ENCODE data around the gene FDXACB1. TPM values are rescaled to one million over a fixed set of nuclear protein-coding genes. Genes with fewer than 3 reads are reported as not detected.

The FDXACB1 gene
- total RNA-seq, 1 experiment from 2014 or later, result 2.5 TPM

GRCh38 chr11:111834432-111835163, 44.4 kb downstream of the FDXACB1 start:
- Histone ChIP-seq H3K27me3 (no peaks in the 10 kb centered on the region), H3K36me3 (peaks cover 27% of the 10 kb centered on the region), H3K4me3 (no peak overlapping the region), H3K9me3 (no peaks in the 10 kb centered on the region)
- no peak for DNase-seq

GRCh38 chr11:111833524-111833923, 45.4 kb downstream of the FDXACB1 start:
- DNase-seq, result no peak
- Histone ChIP-seq H3K9me3 (no peaks in the 10 kb centered on the region), H3K36me3 (peaks cover 27% of the 10 kb centered on the region)

GRCh38 chr11:111829185-111829968, 49.6 kb downstream of the FDXACB1 start:
- Histone ChIP-seq H3K4me3 (no peak overlapping the region), H3K9me3 (no peaks in the 10 kb centered on the region), H3K27me3 (no peaks in the 10 kb centered on the region), H3K36me3 (peaks cover 3% of the 10 kb centered on the region; the same call in 1 of the 2 replicates)
- no peak for DNase-seq

More at GRCh38 chr11:111833524-111833923, 45.4 kb downstream of the FDXACB1 start:
- Histone ChIP-seq H3K27me3 (no peaks in the 10 kb centered on the region), H3K4me3 (no peak overlapping the region)

- Histone ChIP-seq H3K36me3 (peaks cover 3% of the 10 kb centered on the region; the same call in 1 of the 2 replicates), H3K27me3 (no peaks in the 10 kb centered on the region), H3K9me3 (no peaks in the 10 kb centered on the region), H3K4me3 (no peak overlapping the region)
- no peak for DNase-seq
These were observed 52.5 kb downstream of the FDXACB1 start for GRCh38 chr11:111826322-111826950.

Other genes starting within 250 kb of the FDXACB1 start
- gene PPP2R1B, start 112.8 kb downstream of the FDXACB1 start, total RNA-seq (2014; rRNA removed; shearing (Covaris generic); ENCODE audit: low replicate concordance), result 16.1 TPM in 2 replicates
- 16.4 and 23.6 TPM in 2 replicates for gene ALG9, start 7.6 kb downstream of the FDXACB1 start, total RNA-seq (2014; rRNA removed; shearing (Covaris generic); ENCODE audit: low replicate concordance)
- gene CFAP68, start 376 bp upstream of the FDXACB1 start, total RNA-seq (2014; rRNA removed; shearing (Covaris generic); ENCODE audit: low replicate concordance), result 11.3 and 27.4 TPM in 2 replicates
- 0.67 and 15.7 TPM in 2 replicates for gene CRYAB, start 32.6 kb upstream of the FDXACB1 start, total RNA-seq (2014; rRNA removed; shearing (Covaris generic); ENCODE audit: low replicate concordance)
- 3.8 TPM in 1 of 2 replicates, not detected in the other for gene HSPB2, start 33.6 kb upstream of the FDXACB1 start, total RNA-seq (2014; rRNA removed; shearing (Covaris generic); ENCODE audit: low replicate concordance)
- not detected in 2 replicates for gene C11orf52, start 39.7 kb upstream of the FDXACB1 start, total RNA-seq (2014; rRNA removed; shearing (Covaris generic); ENCODE audit: low replicate concordance)
- 5.2 and 7.0 TPM in 2 replicates for gene DIXDC1, start 58.2 kb upstream of the FDXACB1 start, total RNA-seq (2014; rRNA removed; shearing (Covaris generic); ENCODE audit: low replicate concordance)
- 33.1 and 39.8 TPM in 2 replicates for gene DLAT, start 146.2 kb upstream of the FDXACB1 start, total RNA-seq (2014; rRNA removed; shearing (Covaris generic); ENCODE audit: low replicate concordance)
- 4.9 and 14.6 TPM in 2 replicates for gene PIH1D2, start 194.9 kb upstream of the FDXACB1 start, total RNA-seq (2014; rRNA removed; shearing (Covaris generic); ENCODE audit: low replicate concordance)
- 27.8 and 56.9 TPM in 2 replicates for gene NKAPD1, start 195.1 kb upstream of the FDXACB1 start, total RNA-seq (2014; rRNA removed; shearing (Covaris generic); ENCODE audit: low replicate concordance)
- gene TIMM8B, start 207.6 kb upstream of the FDXACB1 start, total RNA-seq (2014; rRNA removed; shearing (Covaris generic); ENCODE audit: low replicate concordance), result 38.3 and 47.0 TPM in 2 replicates
- gene SDHD, start 207.7 kb upstream of the FDXACB1 start, total RNA-seq (2014; rRNA removed; shearing (Covaris generic); ENCODE audit: low replicate concordance), result 188 and 203 TPM in 2 replicates

Measured in MG63 (cell line).